ENCODE results near the gene SMAD6.
"Not testable (repeated sequence)": the region's sequence is repeated elsewhere in the genome, so short reads cannot be mapped to it uniquely, and the experiment has no call there.

SMAD6 gene

DNA sequence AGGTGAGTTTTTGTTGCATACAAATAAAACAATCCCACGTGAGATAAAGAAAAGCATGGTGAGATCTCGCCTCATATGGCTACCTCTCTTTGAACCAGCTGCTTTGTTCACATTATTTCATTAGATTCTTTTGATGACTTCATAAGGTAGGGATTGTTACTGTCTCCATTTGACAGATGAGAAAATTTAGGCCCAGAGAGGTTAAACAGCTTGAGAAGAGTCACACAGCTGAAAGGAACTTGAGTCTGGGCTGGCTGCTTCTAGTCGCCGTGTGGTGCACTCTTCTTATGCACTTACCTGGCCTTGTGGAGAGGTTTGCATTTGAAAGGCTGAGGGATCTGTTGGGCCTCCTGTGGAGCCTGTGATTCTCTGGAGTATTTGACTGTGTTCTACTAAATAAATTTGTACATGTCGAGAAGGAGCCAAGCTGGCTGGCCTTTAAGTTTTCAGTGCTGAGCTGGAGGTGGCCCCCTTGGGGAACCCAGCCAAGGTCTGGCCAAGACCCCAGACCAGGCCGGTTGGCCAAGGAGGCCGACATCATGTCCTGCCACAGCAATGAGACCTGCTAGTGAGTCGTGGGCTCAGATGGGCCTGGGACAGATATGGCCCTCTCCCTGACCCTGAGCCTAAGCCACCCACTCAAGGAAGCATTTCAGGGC, 125.1 kb downstream of the SMAD6 start:
- no peak for TF ChIP-seq CTCF (IDR thresholded peaks at IDR 0.05; ENCODE audit: low read depth, low read length)
- no peak overlapping the region for H3K4me3 ChIP-seq (ENCODE audit: low read depth, low read length)

- no peak for TF ChIP-seq CTCF (IDR thresholded peaks at IDR 0.05; ENCODE audit: low read depth, low read length)
- H3K4me3 ChIP-seq (ENCODE audit: low read depth, low read length): no peak overlapping the region
Observed at GRCh38 chr15:66827698-66828055, 125.6 kb downstream of the SMAD6 start.

- H3K4me3 ChIP-seq (ENCODE audit: low read depth, low read length): not testable (repeated sequence)
Observed at GRCh38 chr15:66828817-66829541, 126.9 kb downstream of the SMAD6 start.

- no peak overlapping the region for H3K4me3 ChIP-seq (ENCODE audit: low read depth, low read length)
- no peak for TF ChIP-seq CTCF (IDR thresholded peaks at IDR 0.05; ENCODE audit: low read depth, low read length)
Observed at GRCh38 chr15:66829551-66830121, 127.6 kb downstream of the SMAD6 start.

DNA sequence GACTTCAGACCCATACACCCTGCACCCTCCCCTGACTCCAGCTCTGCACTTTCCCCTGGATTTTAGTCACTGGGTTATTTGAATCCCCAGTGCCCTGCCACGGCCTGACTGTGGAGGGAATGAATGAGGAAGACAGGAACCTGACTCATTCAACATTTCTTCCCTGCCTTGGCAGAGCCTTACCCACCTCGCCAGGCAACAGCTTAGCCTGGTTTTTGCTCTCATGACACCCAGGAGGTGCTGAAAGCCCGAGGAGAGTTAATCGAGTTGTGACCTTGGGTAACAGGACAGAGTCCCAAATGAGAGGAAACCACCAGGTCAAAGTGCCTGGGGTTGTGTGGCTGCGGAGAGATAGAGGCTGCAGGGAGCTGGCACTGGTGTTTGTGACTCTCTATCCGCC, 128.3 kb downstream of the SMAD6 start:
- no peak overlapping the region for H3K4me3 ChIP-seq (ENCODE audit: low read depth, low read length)
- no peak for TF ChIP-seq CTCF (IDR thresholded peaks at IDR 0.05; ENCODE audit: low read depth, low read length)

- no peak overlapping the region for H3K4me3 ChIP-seq (ENCODE audit: low read depth, low read length)
- TF ChIP-seq CTCF (IDR thresholded peaks at IDR 0.05; ENCODE audit: low read depth, low read length): no peak
Observed at GRCh38 chr15:66830823-66831222, 128.8 kb downstream of the SMAD6 start.

GRCh38 chr15:66831289-66831688, 129.3 kb downstream of the SMAD6 start:
- TF ChIP-seq CTCF (IDR thresholded peaks at IDR 0.05; ENCODE audit: low read depth, low read length): no peak
- no peak overlapping the region for H3K4me3 ChIP-seq (ENCODE audit: low read depth, low read length)
